Measurements from ENCODE around the gene PRRG4.
"Not testable (repeated sequence)": the region's sequence is repeated elsewhere in the genome, so short reads cannot be mapped to it uniquely, and the experiment has no call there.

The PRRG4 gene

GRCh38 chr11:32831221-32831620 lies 1.5 kb downstream of the PRRG4 start:
- DNase-seq, result no peak

- DNase-seq, result no peak
These were observed 4.2 kb downstream of the PRRG4 start for GRCh38 chr11:32833921-32834320.

- no peak for DNase-seq
These were observed 7.2 kb downstream of the PRRG4 start for GRCh38 chr11:32836946-32837345.

DNA sequence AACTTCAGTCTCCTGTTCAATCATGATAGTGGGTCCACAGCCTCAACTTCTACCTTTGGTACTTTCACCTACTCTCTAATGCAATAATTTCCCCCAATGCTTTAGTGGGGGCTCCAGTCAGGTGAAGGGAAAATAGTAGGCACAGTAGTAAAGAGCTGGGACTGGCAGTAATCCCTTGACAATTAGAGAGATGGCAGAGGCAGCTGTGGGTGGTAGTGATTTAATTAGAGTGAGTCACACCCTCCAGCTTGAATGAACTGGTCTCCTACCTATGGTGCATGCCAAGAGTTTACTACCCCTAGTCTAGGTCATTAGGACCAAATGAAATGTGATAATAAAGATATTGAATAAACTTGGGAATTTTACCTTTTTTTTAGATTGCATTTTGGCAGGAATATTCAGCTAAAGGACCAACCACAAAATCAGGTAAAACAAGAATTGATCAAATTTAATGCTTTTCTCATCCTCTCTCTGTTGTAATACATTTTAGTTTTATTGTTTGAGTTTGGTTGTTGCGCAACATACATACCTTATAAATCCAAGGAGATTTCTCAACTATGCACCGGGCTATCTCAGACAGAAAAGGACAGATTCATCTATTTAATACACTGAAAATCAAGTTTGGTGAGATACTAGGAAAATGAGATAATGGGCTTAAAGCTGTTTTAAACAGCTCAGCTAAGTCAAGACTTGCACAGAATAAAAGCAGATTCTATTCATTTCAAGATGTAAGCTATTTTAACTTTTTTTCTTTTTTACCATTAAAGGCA lies 9.0 kb downstream of the PRRG4 start:
- DNase-seq, result no peak

GRCh38 chr11:32839308-32839707 lies 9.6 kb downstream of the PRRG4 start:
- no peak for DNase-seq

DNA sequence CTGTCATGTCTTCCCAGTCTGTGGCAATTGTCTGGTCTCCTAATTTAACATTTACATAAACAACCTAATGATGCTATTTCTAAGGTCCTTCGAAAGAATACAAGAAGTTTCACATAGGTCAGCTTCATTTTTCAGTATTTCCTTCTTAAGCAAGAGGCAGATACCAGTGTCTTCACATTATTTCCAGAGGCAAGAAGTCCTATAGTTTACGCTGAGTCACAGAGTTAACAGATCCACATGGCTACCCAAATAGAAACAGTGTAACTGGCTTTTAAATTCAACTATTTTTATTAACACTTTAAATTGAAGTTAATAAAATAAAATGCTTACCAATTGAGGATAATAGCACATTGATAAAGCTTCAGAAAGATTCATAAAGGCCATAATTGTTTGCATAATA lies 10.9 kb downstream of the PRRG4 start:
- no peak for DNase-seq

DNA sequence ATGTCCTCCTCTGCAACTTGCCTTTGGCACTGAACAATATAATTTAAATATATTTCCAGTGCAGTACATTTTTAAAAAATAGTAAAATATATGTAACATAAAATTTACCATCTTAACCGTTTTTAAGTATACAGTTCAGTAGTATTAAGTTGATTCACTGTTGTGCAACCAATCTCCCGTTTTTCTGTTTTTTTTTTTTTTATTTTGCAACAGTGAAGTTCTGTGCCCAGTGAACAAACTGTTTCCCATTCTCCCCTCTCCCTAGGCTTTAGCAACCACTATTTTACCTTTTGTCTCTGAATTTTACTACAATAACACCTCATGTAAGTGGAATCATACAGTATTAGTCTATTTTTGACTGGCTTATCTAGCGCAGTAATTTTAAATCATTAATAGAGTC lies 13.8 kb downstream of the PRRG4 start:
- no peak for DNase-seq

DNA sequence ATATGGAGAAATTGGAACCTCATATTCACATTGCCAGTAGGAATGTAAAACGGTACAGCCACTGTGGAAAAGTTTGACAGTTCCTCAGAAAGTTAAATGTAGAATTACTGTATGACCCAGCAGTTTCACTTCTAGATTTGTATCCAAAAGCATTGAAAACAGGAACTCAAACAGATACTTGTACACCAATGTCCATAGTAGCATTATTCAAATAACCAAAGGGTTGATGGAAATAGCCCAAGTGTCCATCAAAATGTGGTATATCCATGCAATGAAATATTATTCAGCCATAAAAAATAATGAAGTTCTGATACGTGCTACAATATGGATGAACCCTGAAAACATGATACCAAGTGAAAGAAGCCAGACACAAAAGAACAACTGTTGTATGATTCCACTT lies 17.8 kb downstream of the PRRG4 start:
- peak; percentile 54 to 63 for DNase-seq

GRCh38 chr11:32849761-32850160 lies 20.0 kb downstream of the PRRG4 start:
- DNase-seq, result peak; percentile 34 to 41

DNA sequence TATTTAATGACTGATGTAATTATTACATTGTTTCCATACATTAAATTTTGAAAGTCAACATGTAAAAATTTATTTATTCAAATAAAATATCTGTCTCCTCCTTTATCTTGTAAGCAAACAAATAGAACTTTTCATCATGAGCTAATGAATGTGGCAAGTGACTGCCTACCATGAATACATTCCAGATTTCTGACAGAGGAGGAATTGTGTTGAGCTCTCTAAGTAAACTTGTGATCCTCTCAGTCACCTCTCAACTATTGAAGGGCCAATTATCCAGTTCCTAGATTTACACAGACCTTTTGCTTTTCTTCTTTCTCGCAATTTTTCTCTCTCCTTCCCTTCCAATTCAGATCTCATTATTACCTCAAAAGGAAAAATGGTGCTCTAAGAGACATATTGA lies 21.5 kb downstream of the PRRG4 start:
- no peak for DNase-seq

- DNase-seq, result peak; percentile 45 to 49
These were observed 22.5 kb downstream of the PRRG4 start for GRCh38 chr11:32852207-32852606.

DNA sequence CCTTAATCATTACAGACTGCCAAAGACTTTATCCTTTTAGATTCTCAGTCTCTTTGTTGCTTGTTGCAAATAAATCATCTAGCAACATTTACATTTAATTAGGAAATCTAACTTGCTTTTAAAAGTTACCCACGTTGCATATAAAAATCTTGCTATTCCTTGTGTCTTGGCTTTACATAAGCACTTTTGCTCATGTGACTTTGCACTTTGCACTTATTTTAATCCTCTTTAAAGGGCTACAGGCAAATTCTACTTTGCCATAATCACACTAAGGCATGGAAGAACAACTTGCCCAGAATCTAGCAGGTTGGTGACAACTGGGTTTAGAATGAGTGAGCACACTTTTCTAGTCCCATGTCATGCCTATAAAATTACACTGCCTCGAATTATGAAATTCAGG lies 25.9 kb downstream of the PRRG4 start:
- DNase-seq, result no peak

DNA sequence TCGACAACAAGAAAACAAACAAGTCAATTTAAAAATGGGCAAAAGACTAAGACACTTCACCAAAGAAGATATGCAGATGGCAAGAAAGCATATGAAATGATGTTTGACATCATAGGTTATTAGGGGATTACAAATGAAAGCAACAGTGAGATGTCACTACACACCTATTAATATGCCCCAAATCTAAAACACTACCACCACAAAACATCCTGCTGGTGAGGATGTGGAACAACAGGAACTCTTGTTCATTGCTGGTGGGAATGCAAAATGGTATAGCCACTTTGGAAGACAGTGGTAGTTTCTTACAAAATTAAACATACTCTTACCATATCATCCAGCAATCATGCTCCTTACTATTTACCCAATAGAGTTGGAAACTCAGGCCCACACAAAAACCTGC lies 29.0 kb downstream of the PRRG4 start:
- no peak for DNase-seq

- DNase-seq, result no peak
These were observed 32.3 kb downstream of the PRRG4 start for GRCh38 chr11:32861850-32862577.

DNA sequence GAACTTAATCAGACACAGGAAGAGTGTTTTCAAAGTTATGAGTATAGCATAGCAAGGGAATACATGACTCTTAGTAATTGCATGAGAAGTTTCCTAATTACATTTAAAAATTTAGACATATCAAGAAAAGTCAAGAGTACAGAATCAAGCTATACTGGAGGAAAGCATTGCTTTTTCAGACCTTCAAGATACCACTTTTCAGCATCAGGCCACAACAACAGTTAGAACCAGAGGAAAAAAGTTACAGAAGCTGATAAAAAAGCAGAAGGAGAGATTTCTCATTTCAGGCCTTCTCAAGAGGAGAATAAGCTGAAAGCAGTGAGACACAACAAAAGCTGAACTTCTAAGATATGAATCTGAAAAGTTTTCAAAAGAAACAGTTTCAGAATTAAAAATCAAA lies 34.8 kb downstream of the PRRG4 start:
- DNase-seq, result no peak

- DNase-seq, result not testable (repeated sequence)
These were observed 39.0 kb downstream of the PRRG4 start for GRCh38 chr11:32868752-32869151.

DNA sequence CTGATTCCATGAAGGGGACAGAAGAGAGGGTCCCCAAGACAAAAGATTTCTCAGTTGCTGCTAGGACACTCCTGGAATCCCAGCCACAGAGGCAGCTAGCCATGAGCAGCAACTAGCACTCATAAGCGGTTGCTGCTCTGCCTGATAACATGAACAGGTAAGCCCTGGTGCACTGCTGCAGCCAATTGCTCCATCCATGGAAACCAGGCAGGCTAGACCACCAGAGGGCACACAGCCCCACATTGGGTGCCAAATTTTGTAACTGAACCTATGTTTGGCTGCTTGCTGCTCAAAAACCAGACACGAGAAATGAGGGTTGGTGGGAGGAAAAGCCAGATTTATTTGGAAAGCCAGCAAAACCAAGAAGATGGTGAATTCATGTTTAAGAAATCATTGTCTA lies 40.9 kb downstream of the PRRG4 start:
- no peak for DNase-seq

DNA sequence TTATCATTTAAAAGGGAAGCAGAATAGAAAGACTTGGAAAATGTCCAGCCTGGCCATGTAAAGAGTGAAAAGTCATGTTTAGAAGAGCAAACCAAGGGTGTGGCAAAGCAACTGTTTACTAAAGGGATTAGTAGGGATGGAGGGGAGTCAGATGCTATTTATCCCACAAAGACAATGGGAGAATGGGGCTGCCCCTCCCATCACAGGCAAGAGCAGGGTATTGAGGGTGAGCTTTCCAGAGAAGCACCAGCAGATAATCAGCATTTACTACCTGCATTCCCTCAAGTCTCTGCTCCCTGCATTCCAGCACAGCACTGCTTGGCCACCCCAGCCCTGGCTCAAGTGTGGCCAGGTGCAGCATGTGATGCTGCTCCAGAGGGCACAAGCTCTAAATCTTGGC lies 44.4 kb downstream of the PRRG4 start:
- DNase-seq, result no peak

- DNase-seq, result no peak
These were observed 51.6 kb downstream of the PRRG4 start for GRCh38 chr11:32881286-32881685.

DNA sequence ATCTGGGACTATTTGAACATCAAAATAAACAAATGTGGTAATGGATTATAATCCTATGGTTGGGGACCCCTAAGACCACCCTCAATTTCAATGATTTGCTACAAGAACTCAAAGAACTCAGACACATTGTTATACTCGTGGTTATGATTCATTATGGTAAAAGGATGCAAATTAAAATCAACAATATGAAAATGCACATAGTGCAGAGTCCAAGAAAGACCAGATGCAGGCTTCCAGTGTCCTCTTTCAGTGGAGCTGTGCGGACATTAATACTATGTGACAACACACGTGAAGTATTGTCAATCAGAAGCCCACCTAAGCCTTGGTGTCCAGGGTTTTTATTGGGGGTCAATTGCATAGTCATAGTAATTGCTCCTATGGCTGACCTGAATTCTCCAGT lies 53.7 kb downstream of the PRRG4 start:
- DNase-seq, result no peak

GRCh38 chr11:32884023-32884422 lies 54.3 kb downstream of the PRRG4 start:
- DNase-seq, result no peak

DNA sequence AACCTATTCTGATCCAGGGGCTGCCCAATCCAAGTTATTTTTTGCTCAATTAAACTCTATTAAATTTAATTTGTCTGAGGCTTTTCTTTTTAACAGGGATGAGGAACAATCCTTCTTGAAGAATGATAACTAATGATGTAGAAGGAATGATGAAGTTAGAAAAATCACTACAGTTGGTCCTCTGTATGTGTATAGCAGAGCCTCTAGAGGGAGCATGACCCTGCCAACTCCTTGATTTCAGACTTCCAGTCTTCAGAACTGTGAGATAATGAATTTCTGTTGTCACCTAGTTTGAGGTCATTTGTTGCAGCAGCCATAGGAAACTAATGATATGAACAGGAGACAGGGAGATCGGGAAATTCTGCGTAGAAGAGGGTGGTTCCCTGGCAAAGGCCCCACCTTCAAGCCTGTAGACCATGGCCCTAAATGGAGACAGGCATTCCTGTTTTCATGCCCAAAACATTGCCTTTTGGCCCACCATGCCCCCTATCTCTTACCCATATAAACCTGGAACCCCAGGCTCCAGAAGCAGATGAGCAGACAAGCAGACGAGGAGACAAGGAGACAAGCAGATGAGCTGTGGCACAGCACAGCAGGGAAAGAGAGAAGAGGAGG lies 55.1 kb downstream of the PRRG4 start:
- DNase-seq, result peak; percentile 17 to 23

DNA sequence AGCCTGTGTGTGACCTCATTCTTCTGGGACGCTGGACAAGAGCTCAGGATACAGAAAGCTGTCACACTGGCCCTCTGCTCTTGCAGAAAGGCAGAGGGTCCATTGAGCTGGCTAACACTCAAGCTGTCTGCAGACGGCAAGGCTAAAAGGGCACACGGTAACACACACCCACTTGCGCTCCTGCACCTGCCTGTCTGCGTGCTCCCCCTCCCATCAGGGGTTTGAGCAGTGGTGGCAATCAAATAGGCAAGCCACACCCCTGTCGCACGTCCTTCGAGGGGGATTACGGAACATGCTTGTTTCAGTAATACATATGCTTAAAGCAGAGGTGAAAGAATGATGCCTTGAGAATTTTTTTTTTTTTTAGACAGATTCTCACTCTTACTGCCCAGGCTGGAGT lies 55.8 kb downstream of the PRRG4 start:
- DNase-seq, result no peak

- no peak for DNase-seq
These were observed 56.5 kb downstream of the PRRG4 start for GRCh38 chr11:32886180-32886579.

Measured in inflammatory macrophage treated with lipopolysaccharide for 1 hour (primary cell).